Karpas-422 (cell line): ENCODE data around the gene DPP6. TPM values are rescaled to one million over a fixed set of nuclear protein-coding genes. Genes with fewer than 3 reads are reported as not detected.

Source experiments
- DNase-seq: peaks from one replicate; pipeline ENCODE4 v3.0.0-alpha.2; 2015
- H2AFZ ChIP-seq: fragments of 200-600 bp; sonication (generic); 2 replicates; pipeline ENCODE4 v1.6.1; 2014; ENCODE audit warnings: antibody characterized with exemption, low read length, mixed read lengths
- H3K27ac ChIP-seq: fragments of 200-600 bp; sonication (generic); 2 replicates; pipeline ENCODE4 v1.5.1; 2014; ENCODE audit warnings: mild to moderate bottlenecking, low read length, moderate library complexity
- H3K27me3 ChIP-seq: fragments of 200-600 bp; sonication (generic); 2 replicates; pipeline ENCODE4 v1.6.1; 2014; ENCODE audit warnings: low read length, mixed read lengths
- H3K36me3 ChIP-seq: fragments of 200-600 bp; sonication (generic); 2 replicates; pipeline ENCODE4 v1.6.1; 2014; ENCODE audit warnings: low read length, mixed read lengths; ENCODE audit not compliant: insufficient read depth
- H3K4me1 ChIP-seq: fragments of 200-600 bp; sonication (generic); 2 replicates; pipeline ENCODE4 v1.6.1; 2014; ENCODE audit warnings: mild to moderate bottlenecking, low read length, mixed read lengths
- H3K4me2 ChIP-seq: fragments of 200-600 bp; sonication (generic); 2 replicates; pipeline ENCODE4 v1.6.1; 2014; ENCODE audit warnings: low read length, low read depth, mild to moderate bottlenecking; ENCODE audit not compliant: poor library complexity, severe bottlenecking
- H3K4me3 ChIP-seq: fragments of 200-600 bp; sonication (generic); 2 replicates; pipeline ENCODE4 v1.5.1; 2014; ENCODE audit warnings: mild to moderate bottlenecking, antibody characterized with exemption, low read length, mixed read lengths
- H3K79me2 ChIP-seq: fragments of 200-600 bp; sonication (generic); 2 replicates; pipeline ENCODE4 v1.6.1; 2014; ENCODE audit warnings: mild to moderate bottlenecking, low read length, mixed read lengths
- H3K9ac ChIP-seq: fragments of 200-600 bp; sonication (generic); 2 replicates; pipeline ENCODE4 v1.6.0; 2014; ENCODE audit warnings: low read length
- H3K9me2 ChIP-seq: fragments of 200-600 bp; sonication (generic), shearing (Covaris generic); replicated peaks from 2 replicates; pipeline ENCODE4 v1.6.0; 2014; ENCODE audit warnings: mild to moderate bottlenecking, low read length, moderate library complexity; ENCODE audit not compliant: insufficient read depth
- H3K9me3 ChIP-seq: fragments of 300-700, 200-600 bp; sonication (generic); 2 replicates; pipeline ENCODE4 v1.6.1; 2014; ENCODE audit warnings: low read length, mixed read lengths
- H4K20me1 ChIP-seq: fragments of 200-600 bp; sonication (generic); 2 replicates; pipeline ENCODE4 v1.6.1; 2014; ENCODE audit warnings: mild to moderate bottlenecking, antibody characterized with exemption, low read length, low read depth; ENCODE audit not compliant: insufficient read depth
- total RNA-seq: library from RNA; depleted of rRNA; stranded (reverse); fragments of >200 nt; shearing (Covaris generic); gene quantifications from 2 replicates; pipeline ENCODE4 v1.2.3, GENCODE V29; 2014; ENCODE audit warnings: low replicate concordance

The DPP6 gene
- total RNA-seq, 1 experiment from 2014 or later = not detected

DNA sequence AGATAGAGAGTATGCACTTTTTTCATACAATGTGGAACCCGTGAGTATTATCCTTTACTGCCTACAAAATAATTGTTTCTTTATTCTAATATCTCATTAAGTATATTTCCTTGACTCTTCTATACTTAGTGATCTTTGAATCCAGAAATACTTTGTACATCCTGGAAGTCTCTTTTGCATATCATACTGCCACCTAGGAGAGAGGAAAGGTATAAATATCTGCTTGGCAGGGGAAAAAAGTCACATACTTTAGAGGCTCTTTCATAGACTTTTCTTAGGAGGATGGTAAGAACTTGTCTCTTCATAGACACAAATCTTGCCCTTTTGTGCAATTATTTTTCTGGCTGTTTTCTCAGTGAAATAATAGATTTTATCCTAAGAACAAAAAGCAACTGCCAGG, 514.7 kb downstream of the DPP6 start:
- Histone ChIP-seq H3K9me3 (no peaks in the 10 kb centered on the region), H4K20me1 (no peaks in the 10 kb centered on the region), H3K4me2 (no peak overlapping the region), H3K9ac (no peak overlapping the region), H3K36me3 (no peaks in the 10 kb centered on the region), H3K4me3 (no peak overlapping the region), H3K9me2 (no peaks in the 10 kb centered on the region), H3K79me2 (no peaks in the 10 kb centered on the region), H2AFZ (no peak overlapping the region), H3K27ac (no peak overlapping the region), H3K4me1 (no peaks in the 10 kb centered on the region), H3K27me3 (no peaks in the 10 kb centered on the region)
- DNase-seq = no peak

DNA sequence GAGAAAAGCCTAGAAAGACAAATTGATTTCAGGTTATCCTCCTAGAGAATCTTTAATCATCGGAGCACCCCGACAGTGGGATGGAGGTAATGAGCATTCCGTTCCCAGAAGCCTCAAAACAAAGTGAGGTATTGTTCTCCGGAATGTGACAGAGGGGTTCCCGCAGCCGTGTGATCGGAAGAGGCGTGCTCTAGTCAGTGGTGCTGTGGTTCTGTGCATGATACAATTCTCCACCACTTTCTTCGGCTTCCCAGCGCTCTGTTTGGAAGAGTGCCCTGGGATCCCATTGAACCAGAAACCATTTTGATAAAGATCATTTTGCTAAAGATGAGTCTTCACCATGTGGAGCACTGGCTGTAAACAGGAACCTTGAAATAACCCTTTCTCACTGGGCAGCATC, 516.1 kb downstream of the DPP6 start:
- H3K4me2 ChIP-seq = no peak overlapping the region
- H3K27me3 ChIP-seq = no peaks in the 10 kb centered on the region
- H3K9ac ChIP-seq = no peak overlapping the region
- no peaks in the 10 kb centered on the region for H3K9me2 ChIP-seq
- H4K20me1 ChIP-seq = no peaks in the 10 kb centered on the region
- H3K79me2 ChIP-seq = no peaks in the 10 kb centered on the region
- H3K27ac ChIP-seq = no peak overlapping the region
- H3K36me3 ChIP-seq = no peaks in the 10 kb centered on the region
- no peak for DNase-seq
- no peak overlapping the region for H3K4me3 ChIP-seq
- no peak overlapping the region for H2AFZ ChIP-seq
- H3K9me3 ChIP-seq = no peaks in the 10 kb centered on the region
- no peaks in the 10 kb centered on the region for H3K4me1 ChIP-seq

DNA sequence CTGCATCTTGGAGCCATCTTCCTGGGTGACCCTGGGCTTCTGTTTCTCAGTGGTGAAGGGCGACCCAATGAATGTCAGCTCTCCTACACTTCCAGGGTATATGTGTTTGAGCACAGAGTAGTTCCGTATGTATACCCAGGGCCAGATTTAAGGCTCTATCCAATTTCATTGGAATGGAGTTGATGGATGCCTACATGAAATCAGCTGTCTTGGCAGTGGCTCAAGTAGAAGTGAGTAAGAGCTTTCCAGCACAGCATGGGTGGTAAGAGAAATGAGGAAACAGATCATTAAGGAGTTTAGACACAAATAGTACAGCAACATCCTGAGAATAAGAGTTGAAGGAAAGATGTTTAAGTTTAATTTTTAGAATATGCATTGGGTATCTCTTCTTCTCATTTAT, 517.7 kb downstream of the DPP6 start:
- no peaks in the 10 kb centered on the region for H3K36me3 ChIP-seq
- no peaks in the 10 kb centered on the region for H3K9me2 ChIP-seq
- no peak overlapping the region for H3K4me2 ChIP-seq
- H2AFZ ChIP-seq = no peak overlapping the region
- no peak for DNase-seq
- no peaks in the 10 kb centered on the region for H4K20me1 ChIP-seq
- no peak overlapping the region for H3K9ac ChIP-seq
- no peak overlapping the region for H3K27ac ChIP-seq
- H3K27me3 ChIP-seq = no peaks in the 10 kb centered on the region
- no peaks in the 10 kb centered on the region for H3K79me2 ChIP-seq
- H3K4me3 ChIP-seq = no peak overlapping the region
- H3K4me1 ChIP-seq = no peaks in the 10 kb centered on the region
- peaks cover 7% of the 10 kb centered on the region for H3K9me3 ChIP-seq

DNA sequence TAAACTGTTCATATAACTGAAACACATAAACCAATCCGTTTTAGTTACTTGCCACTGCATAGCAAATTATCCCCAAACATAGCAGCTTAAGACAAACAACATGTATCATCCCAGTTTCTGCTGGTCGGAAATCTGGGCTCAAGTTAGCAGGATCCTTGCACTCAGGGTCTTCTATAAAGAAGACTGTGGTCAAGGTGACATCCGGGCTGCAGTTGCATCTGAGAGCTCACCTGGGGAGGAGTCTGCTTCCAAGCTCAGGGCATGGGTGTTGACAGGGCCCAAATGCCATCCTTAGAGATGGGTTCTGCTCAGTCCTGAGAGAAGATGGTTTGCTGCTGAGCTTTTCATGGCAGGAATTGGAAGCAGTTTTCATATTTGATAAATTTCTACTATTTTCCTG, 519.6 kb downstream of the DPP6 start:
- Histone ChIP-seq H3K9me3 (peaks cover 12% of the 10 kb centered on the region), H3K9me2 (no peaks in the 10 kb centered on the region), H3K36me3 (no peaks in the 10 kb centered on the region), H3K27me3 (no peaks in the 10 kb centered on the region), H3K79me2 (no peaks in the 10 kb centered on the region), H4K20me1 (no peaks in the 10 kb centered on the region), H3K4me3 (no peak overlapping the region), H3K4me1 (no peaks in the 10 kb centered on the region), H3K4me2 (no peak overlapping the region), H3K27ac (no peak overlapping the region), H3K9ac (no peak overlapping the region), H2AFZ (no peak overlapping the region)
- DNase-seq = no peak

DNA sequence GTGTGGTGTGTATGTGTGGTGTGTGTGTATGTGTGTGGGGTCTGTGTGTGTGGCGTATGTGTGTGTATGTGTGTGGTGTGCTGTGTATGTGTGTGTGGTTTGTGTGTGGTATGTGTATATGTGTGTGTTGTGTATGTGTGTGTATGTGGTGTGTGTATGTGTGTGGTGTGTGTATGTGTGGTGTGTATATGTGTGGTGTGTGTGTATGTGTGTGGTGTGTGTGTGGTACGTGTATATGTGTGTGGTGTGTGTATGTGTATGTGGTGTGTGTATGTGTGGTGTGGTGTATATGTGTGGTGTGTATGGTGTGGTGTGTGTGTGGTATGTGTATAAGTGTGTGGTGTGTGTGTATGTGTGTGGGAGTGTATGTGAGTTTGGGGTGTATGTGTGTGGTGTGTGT, 522.0 kb downstream of the DPP6 start:
- Histone ChIP-seq H2AFZ (no peak overlapping the region), H3K4me1 (no peaks in the 10 kb centered on the region), H3K9me2 (no peaks in the 10 kb centered on the region), H3K27me3 (no peaks in the 10 kb centered on the region), H3K9me3 (peaks cover 12% of the 10 kb centered on the region), H3K79me2 (no peaks in the 10 kb centered on the region), H3K4me2 (no peak overlapping the region), H4K20me1 (no peaks in the 10 kb centered on the region), H3K36me3 (no peaks in the 10 kb centered on the region), H3K4me3 (no peak overlapping the region), H3K9ac (no peak overlapping the region), H3K27ac (no peak overlapping the region)
- no peak for DNase-seq

- H3K4me3 ChIP-seq = no peak overlapping the region
- no peak overlapping the region for H3K9ac ChIP-seq
- DNase-seq = no peak
- no peaks in the 10 kb centered on the region for H3K36me3 ChIP-seq
- H2AFZ ChIP-seq = no peak overlapping the region
- no peaks in the 10 kb centered on the region for H3K27me3 ChIP-seq
- H3K4me2 ChIP-seq = no peak overlapping the region
- no peaks in the 10 kb centered on the region for H3K4me1 ChIP-seq
- H3K79me2 ChIP-seq = no peaks in the 10 kb centered on the region
- H4K20me1 ChIP-seq = no peaks in the 10 kb centered on the region
- peaks cover 12% of the 10 kb centered on the region for H3K9me3 ChIP-seq
- no peak overlapping the region for H3K27ac ChIP-seq
- H3K9me2 ChIP-seq = no peaks in the 10 kb centered on the region
Observed at GRCh38 chr7:154575497-154575896, 523.3 kb downstream of the DPP6 start.

- Histone ChIP-seq H3K4me1 (no peaks in the 10 kb centered on the region), H4K20me1 (no peaks in the 10 kb centered on the region)
- DNase-seq = no peak
Observed at GRCh38 chr7:154576604-154577003, 524.4 kb downstream of the DPP6 start.

DNA sequence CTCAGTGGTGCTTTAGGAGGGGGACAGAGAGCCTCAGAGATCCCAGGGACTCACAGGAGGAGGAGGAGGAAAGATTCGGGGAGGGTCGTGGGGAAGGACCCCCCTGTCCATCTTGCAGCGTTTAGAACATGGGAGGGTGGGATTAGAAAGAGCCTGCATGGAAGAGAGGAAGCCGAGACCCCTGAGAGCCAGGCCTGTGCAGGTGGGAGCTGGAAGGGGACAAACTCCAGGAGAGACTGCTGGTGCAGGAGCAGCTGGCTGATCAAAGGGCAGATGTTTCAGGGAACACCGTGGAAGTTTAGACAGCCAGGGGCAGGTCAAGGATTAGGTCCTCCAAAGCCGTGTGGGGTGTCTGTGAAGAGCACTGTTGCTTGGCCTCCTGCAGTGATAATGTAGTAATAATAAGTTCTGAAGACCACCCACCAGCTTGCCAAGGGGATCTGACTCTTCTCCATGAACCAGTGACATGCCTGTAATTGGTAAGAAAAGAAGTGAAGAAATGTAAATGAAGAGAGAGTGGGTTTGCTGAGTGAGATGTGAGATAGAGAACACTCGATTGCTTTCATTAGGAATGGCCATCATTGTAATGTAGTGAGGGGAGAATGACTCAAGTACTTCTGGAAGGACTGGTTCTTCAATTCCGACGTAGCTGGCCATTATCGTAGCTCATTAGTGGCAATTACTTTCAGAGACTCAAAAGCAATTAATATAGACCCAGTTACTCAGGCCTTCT, 525.1 kb downstream of the DPP6 start:
- Histone ChIP-seq H3K9ac (no peak overlapping the region), H3K27me3 (no peaks in the 10 kb centered on the region), H3K4me3 (no peak overlapping the region), H3K9me2 (no peaks in the 10 kb centered on the region), H3K4me2 (no peak overlapping the region), H4K20me1 (no peaks in the 10 kb centered on the region), H2AFZ (no peak overlapping the region), H3K4me1 (no peaks in the 10 kb centered on the region), H3K27ac (no peak overlapping the region), H3K79me2 (no peaks in the 10 kb centered on the region), H3K36me3 (no peaks in the 10 kb centered on the region), H3K9me3 (peaks cover 12% of the 10 kb centered on the region)
- DNase-seq = no peak

More at GRCh38 chr7:154576604-154577003, 524.4 kb downstream of the DPP6 start:
- Histone ChIP-seq H3K36me3 (no peaks in the 10 kb centered on the region), H3K9ac (no peak overlapping the region), H3K4me3 (no peak overlapping the region), H3K4me2 (no peak overlapping the region), H3K27ac (no peak overlapping the region), H3K79me2 (no peaks in the 10 kb centered on the region), H2AFZ (no peak overlapping the region), H3K27me3 (no peaks in the 10 kb centered on the region), H3K9me3 (peaks cover 12% of the 10 kb centered on the region), H3K9me2 (no peaks in the 10 kb centered on the region)
